ENCODE data around the gene IL17RA. TPM values are rescaled to one million over a fixed set of nuclear protein-coding genes. Genes with fewer than 3 reads are reported as not detected.

IL17RA gene
- total RNA-seq, 1 donor: 7.3 TPM

GRCh38 chr22:17056058-17056457 lies 28.7 kb upstream of the IL17RA start:
- no peak overlapping the region for H3K4me3 ChIP-seq (ENCODE audit: low read depth, low read length)
- TF ChIP-seq CTCF (IDR thresholded peaks at IDR 0.05; ENCODE audit: insufficient read depth, low read depth, low read length): no peak
- no peak for DNase-seq (ENCODE audit: low read depth)

GRCh38 chr22:17056807-17057206 lies 28.0 kb upstream of the IL17RA start:
- H3K4me3 ChIP-seq (ENCODE audit: low read depth, low read length): no peak overlapping the region
- TF ChIP-seq CTCF (IDR thresholded peaks at IDR 0.05; ENCODE audit: insufficient read depth, low read depth, low read length): no peak
- no peak for DNase-seq (ENCODE audit: low read depth)

- peak; percentile 68 for DNase-seq (ENCODE audit: low read depth)
- peak; percentile 98 for TF ChIP-seq CTCF (IDR thresholded peaks at IDR 0.05; ENCODE audit: insufficient read depth, low read depth, low read length)
- no peak overlapping the region for H3K4me3 ChIP-seq (ENCODE audit: low read depth, low read length)
These were observed 26.6 kb upstream of the IL17RA start for GRCh38 chr22:17057959-17058814.

GRCh38 chr22:17060126-17060525 lies 24.7 kb upstream of the IL17RA start:
- no peak overlapping the region for H3K4me3 ChIP-seq (ENCODE audit: low read depth, low read length)
- no peak for DNase-seq (ENCODE audit: low read depth)
- TF ChIP-seq CTCF (IDR thresholded peaks at IDR 0.05; ENCODE audit: insufficient read depth, low read depth, low read length): no peak

- no peak for DNase-seq (ENCODE audit: low read depth)
- TF ChIP-seq CTCF (IDR thresholded peaks at IDR 0.05; ENCODE audit: insufficient read depth, low read depth, low read length): no peak
These were observed 21.2 kb upstream of the IL17RA start for GRCh38 chr22:17063411-17064106.

GRCh38 chr22:17064498-17065100 lies 20.2 kb upstream of the IL17RA start:
- H3K4me3 ChIP-seq (ENCODE audit: low read depth, low read length): no peak overlapping the region
- no peak for DNase-seq (ENCODE audit: low read depth)
- no peak for TF ChIP-seq CTCF (IDR thresholded peaks at IDR 0.05; ENCODE audit: insufficient read depth, low read depth, low read length)

More at GRCh38 chr22:17063411-17064106, 21.2 kb upstream of the IL17RA start:
- no peak overlapping the region for H3K4me3 ChIP-seq (ENCODE audit: low read depth, low read length)
